COLO668 (cell line): ENCODE measurements around the gene NANOS1.
"Not testable (repeated sequence)": the region's sequence is repeated elsewhere in the genome, so short reads cannot be mapped to it uniquely, and the experiment has no call there.

Experiments used
- DNase-seq: peaks from one replicate; lab custom pipeline; 2025; ENCODE audit not compliant: unreplicated experiment; lab: John Stamatoyannopoulos, UW

Gene NANOS1

DNA sequence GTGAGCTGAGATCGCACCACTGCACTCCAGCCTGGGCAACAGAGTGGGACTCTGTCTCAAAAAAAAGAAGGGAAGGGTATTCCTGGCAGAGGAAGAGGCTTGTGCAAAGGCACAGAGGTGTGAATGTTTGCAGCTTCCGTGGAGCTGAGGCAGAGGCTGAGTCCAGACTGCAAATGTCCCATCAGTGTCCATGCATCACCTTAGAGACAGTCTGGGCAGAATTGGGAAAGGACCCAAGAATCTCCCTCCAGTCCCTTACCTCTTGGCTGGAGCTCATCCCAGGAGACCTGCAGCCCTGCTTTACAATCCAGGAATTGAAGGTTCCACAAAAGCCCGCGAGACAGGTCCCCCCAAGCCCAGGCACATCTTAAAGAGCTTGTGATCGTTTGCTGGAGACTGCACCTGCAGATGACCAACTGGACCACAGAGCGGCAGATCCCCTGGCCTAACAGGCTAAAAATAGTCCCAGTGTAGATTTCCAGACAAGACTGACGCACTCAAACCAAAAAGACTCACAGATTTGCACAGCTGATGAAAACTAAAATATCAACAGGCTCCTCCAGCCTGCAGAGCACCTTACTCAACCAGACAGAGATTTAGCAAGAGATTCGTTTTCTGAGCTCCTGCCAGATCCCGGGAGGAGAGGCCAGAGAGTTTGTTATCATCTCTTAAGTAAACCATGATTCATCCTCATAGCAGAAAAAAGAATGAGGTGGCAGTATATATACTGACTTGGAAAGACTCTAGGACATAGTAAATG, 22.9 kb upstream of the NANOS1 start:
- DNase-seq, result no peak

DNA sequence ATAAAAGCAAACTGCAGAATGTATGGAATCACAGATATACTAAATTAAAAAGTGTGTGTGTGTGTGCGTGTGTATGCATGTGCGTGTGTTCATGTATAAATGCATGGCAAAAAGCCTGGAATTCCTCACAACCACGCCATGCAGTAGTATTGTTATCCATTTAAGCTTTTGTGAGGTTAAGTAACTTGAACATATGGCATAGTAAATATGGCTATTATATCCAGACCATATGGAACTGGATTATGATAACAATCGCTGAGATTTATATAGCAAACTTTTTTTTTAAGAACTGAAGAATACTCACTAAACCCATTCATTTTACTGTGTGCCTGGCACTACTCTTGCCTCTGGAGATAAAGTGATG, 22.3 kb upstream of the NANOS1 start:
- no peak for DNase-seq

DNA sequence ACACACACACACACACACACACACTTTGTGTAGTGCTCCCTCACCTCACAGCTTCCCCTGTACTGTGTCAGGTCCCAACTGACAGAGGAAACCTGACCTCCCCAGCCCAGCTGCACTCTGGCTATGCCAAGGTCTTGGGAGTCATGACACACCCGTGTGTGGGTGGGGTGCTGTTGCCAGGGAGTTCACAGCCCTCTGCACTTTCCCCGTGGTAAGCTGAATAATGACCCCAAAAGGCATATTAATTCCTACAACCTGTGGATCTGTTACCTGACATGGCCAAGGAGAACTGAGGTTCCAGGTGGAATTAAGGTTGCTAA, 8.9 kb upstream of the NANOS1 start:
- DNase-seq, result peak; percentile 1

DNA sequence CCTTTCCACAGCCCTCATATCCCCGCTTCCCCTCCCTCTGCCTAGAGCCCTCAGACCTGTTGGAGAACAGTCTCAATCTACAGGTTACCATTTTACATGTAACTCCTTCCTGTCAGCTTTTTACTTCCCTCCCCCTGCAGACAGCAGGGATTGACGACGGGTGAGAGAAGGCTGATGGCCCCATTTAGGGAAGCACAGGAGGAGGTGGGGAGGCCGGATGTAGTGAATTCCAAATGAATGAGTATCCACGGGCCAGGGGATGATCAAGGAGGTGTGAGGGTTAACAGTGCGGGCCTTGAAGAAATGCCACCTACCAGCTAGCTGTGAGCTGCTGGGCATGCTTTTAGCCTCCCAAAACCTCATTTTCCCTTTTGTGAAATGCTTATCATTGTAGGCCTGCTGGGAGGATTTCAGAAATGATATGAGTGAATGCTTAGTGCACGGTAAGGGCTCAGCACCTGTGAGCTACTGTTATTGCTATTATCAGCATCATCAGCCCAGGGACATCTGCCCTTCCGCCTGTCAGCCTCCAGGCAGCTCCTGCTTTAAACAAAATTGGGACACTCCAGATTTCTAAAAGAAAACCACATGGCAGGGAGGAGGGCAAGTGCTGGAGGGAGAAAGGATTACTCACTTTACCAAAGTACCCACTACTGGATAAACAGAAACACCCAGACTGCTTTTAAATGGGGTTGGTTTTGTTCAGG, 6.5 kb upstream of the NANOS1 start:
- no peak for DNase-seq

DNA sequence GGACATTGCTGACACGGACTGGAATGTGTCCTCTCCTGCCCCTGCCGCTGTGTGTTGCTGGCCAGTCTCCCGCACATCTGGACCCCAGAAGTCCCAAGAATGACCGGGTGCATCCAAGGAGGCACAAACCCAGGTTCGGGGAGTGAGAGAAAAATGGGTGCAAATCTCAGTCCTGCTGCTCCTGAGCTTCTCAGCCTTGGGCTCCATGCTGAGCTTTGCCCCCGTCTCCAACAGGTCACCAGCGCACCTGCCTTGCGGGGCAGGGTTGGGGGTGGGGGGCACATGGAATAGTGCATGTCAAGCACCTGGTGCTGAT, 6.0 kb upstream of the NANOS1 start:
- no peak for DNase-seq

DNA sequence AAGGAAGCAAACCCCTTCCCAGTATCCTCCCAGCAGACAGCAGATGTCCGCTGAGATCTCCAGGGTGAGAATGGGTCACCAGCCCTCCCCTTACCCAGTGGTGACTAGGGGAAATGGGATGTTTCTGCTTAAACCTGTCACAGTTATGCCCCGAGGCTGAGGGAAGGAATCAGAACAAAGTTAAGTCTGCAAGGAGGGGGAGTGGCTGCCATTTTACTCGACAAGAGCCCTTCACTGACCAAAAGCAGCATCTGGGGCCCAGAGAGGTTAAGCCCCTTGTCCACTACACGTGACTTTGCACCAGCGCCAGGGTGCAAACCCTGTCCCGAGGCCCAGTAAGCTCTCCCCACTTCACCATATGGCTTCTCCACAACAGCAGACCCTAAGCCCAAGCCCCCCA, 4.6 kb upstream of the NANOS1 start:
- no peak for DNase-seq

DNA sequence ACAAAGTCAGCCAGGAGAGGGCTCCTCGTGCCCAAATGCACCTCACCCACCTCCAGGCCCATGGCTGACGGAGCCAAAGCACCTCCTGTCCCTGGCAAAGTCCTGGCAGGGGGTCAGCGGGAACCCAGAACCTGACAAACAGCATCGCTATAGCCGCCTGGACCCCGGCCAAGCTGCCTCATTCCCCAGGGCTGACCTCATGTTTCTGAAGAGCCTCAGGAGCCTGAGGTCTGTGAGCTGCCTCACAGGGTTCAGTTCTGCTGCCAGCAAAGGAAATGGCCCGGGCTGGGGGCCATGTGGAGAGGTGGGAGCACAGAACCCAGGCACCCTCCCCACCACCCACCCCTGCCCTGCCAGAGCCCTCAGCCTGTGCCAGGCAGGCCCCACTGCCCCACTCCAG, 4.2 kb upstream of the NANOS1 start:
- DNase-seq, result peak; percentile 36

DNA sequence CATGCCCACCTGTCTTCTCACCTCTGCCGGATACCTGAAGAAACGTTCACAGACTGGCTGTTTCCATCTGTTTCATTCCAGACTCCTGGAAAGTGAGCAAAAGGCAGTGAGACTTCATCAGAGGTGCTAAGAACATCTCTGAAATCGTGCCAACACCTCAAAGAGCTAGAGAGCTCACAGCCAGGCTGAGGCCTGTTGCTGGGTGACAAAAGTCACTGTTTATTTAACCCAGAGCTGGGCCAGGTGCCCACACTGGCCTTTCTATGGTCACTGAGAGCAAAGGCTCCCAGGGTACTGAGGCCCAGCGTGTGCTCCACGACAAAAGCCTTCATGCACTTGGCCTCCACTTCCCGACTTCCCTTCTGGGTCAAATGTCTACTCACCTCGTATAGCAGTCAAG, 3.7 kb upstream of the NANOS1 start:
- DNase-seq, result peak; percentile 20

DNA sequence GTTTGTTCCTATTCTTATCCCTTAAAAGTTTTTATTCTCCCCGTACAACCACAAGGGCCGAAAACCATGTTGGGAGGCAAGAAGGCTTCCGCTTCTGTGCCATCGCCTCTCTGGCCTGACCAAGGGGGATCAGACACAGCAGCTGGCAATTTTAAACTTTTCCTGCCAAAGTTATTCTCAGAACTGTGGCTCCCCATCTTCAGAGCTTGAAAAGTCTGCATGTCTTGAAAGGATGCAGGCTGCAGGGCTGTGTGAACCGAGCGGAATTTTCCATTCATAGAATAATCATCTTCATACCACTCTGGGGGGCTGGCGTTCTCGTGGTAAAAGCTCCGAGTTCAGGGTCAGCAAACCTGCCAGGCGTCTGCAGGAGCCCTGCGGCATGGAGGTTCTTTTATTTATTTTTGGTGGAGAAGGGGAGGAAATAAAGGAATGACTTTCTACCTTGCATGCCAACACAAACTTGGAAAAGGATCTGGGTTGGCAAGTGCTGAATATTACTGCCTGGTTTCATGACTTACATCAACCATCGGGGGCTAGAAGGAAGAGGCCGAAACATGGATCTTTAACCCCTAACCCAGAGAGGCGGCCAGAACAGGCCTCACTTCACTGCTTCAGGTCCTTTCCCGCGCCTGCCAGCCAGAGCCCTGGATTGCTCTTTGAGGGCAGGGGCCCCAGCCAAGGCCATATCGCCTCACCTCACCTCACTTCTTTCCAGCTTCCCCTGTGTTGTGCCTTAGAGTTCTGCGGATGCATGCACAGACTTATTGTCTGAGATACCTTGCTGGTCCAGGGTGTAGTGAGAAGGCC, 3.0 kb upstream of the NANOS1 start:
- no peak for DNase-seq

DNA sequence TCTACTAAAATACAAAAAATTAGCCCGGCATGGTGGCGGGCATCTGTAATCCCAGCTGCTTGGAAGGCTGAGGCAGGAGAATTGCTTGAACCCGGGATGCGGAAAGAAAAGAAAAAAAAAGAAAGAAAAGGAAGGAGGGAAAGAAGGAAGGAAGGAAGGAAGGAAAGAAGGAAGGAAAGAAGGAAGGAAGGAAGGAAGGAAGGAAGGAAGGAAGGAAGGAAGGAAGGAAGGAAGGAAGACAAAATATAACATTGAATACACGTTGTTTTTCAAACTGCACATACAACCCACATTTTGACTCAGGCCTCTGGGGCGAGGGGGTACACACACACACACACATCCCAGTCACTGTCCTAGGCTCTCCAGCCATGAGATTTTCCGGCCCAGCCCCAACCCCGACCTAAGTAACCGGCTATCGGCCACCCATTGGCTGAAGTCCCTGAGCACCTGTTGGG, 1.0 kb upstream of the NANOS1 start:
- not testable (repeated sequence) for DNase-seq

DNA sequence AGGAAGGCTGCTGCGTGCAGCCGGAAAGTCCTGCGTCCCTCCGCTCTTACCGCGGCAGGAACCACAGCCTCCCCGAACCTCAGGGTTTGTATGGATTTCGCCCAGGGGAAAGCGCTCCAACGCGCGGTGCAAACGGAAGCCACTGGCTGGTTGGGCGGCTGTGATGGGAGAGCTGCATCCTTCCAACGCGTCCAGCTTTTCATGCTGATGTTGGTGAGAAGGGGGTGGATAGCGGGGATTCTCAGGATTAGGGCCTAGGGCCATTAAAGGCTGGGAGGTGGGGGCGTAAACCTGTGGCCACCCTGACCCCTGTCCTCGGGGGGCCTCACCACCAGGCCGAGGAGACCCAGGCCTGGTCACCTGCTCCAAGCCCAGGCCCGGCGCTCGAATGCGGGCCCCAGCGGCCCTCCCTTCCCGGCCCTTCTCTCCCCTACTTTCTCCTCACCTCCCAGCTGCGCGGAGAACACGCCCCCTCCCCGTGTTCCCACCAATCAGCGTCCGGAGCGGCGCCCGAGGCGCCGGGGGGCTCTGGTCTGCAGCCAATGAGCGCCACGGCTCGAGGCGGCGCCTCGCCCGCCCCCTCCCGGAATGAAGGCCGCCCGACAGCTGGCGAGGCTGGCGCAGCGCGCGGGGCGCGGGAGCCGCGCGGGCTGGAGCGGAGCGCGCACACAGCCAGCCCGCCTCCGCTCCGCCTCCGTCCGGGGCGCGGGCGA, 458 bp upstream of the NANOS1 start:
- peak; percentile 91 for DNase-seq

DNA sequence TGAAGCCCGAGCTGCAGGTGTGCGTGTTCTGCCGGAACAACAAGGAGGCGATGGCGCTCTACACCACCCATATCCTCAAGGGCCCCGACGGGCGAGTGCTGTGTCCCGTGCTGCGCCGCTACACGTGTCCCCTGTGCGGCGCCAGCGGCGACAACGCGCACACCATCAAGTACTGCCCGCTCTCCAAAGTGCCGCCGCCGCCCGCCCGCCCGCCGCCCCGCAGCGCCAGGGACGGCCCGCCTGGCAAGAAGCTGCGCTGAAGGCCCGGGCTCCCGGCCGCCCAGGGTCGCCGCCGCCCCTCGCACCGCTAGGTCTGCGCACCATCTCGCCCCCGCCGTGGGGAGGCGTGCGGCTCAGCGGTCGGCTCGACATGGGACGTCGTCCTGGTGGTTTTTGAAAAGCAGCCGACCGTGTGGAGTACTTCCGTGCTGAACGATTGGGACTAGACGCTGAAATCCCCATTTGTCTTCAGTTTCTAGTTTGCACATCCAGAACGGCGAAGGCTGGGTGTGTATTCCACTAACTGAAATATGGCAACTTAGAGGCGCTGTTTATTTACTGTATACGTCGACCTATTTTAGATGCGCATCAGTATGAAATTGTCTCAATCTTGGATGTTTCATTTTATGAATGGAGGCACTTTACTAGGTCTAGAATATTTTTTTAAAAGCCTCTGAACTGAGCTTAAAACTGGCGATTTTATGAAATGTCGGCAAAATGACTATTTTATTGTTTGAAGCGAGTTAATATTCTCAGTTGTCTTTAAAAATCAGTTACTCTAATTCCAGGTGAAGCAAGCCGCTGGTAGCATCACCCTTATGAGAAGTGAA, 1.1 kb downstream of the NANOS1 start:
- peak; percentile 66 for DNase-seq

DNA sequence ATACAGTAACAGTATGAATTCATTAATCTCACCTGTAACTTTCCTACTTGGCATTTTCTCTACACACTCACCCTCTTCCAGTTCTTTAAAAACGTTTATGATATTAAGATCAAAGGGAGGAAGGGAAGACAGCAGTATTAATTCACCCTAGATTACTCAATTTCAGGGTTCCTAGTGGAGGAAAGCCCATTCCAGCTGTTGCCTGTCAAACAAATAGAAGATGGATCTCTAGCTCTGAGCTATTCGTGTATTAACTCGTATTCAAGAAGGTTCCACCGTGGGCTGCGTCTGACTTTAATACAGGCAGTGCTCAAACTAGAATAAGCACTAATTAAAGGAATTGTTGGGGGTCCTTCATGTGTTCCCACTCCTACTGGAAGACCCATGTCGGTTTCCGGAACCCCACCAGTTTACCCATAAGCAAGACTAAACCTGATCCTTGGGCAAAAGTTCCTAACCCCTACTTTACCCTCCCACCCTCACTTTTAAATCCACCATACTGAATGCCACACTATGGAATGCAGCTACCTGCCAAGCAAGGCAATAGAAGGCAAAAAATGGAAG, 2.1 kb downstream of the NANOS1 start:
- DNase-seq, result no peak

DNA sequence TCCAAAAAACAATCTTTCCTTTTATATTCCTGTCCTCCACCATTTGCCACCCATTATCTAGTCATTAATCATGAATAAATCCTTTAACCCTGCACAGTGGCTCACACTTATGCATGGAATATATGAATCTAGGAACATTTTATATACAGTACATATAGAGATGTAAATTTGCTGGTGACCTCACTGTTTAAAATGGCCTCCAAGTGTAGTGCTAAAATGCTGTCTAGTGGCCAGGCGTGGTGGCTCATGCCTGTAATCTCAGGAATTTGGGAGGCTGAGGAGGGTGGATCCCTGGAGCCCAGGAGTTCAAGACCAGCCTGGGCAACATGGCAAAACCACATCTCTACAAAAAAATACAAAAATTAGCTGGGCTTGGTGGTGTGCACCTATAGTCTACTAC, 9.6 kb downstream of the NANOS1 start:
- DNase-seq, result no peak

DNA sequence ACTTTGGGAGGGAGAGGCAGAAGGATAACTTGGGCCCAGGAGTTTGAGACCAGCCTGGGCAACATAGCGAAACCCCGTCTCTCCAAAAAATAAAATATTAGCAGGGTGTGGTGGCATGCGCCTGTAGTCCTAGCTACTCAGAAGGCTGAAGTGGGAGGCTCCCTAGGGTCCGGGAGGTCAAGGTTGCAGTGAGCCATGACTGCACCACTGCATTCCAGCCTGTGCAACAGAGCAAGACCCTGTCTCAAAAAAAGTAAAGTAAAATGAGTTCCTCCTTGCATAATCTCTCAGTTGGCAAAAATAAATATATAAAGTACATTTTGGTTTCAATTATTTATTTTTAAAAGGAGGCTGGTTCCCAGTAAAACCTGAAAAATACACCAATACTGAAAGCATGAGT, 11.8 kb downstream of the NANOS1 start:
- no peak for DNase-seq

DNA sequence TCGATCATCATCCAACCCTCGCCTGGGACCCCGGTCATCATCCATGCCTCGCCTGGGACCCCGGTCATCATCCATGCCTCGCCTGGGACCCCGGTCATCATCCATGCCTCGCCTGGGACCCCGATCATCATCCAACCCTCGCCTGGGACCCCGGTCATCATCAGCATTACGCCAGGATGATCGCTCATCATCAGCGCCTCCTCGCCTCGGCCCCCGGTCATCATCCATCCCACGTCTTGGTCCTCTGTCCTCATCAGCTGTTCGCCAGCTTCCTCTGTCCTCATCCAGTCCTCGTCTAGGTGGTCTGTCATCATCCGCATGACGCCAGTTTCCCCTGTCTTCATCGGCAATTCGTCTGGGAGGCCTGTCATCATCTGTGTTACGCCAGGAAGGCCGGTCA, 12.7 kb downstream of the NANOS1 start:
- DNase-seq, result no peak

DNA sequence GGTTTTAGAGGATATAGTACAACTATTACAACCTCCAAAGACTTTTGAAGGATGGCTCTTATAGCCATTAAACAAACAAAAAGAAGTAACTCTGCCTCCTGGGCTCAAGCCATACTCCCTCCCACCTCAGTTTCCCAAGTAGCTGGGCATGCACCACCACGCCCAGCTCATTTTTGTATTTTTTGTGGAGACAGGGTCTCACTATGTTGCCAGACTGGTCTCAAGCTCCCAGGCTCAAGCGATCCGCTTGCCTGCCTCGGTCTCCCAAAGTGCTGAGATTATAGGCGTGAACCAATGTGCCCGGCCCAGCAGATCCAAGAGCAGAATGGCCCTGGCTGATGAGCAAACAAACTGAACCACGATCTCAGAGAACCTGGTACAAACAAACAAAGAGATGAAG, 16.0 kb downstream of the NANOS1 start:
- no peak for DNase-seq

DNA sequence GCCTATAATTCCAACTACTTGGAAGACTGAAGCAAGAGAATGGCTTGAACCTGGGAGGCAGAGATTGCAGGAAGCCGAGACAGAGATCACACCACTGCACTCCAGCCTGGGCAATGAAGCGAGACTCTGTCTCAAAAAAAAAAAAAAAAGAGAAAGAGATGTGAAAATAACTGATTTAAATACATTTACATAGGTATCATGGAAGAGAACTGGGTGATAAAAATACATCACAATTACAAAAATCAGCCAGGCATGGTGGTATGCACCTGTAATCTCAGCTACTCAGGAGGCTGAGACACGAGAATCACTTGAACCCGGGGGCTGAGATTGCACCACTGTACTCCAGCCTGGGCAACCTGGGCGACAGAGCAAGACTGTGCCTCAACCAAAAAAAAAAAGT, 19.8 kb downstream of the NANOS1 start:
- no peak for DNase-seq

DNA sequence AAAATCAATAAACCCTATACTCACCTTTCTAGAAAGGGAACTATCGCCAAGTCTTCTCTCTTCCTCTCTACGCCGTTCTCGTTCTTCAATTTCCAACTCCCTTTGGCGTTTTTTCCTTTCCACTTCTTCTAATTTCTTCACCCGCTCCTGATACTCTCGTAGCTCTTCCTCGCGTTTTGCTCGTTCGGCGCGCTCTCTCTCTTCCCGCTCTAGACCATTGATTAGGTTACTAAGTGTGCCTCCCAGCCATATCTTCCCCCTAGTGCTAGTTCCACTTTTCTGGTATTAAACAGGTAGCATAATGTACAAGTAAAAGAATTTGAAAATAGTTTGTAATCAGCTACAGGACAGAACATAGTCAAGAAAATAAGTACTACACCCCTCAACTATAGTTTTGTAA, 20.3 kb downstream of the NANOS1 start:
- no peak for DNase-seq

DNA sequence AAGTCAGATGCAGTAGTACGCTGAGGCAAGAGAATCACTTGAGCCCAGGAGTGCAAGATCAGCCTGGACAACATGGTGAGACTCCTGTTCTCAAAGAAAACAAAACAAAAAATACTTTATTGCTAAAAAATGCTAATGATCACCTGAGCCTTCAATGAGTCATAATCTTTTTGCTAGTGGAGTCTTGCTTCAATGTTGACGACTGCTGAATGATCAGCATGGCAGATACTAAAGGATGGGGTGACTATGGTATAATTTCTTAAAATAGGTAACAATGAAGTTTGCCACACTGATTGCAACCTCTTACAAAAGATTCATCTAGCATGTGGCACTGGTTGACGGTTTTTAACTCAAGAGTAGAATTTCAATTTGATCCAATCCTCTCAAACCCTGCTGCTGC, 22.3 kb downstream of the NANOS1 start:
- no peak for DNase-seq
